Right ventricle myocardium superior (tissue), 1 donor: ENCODE measurements around the gene USPL1. TPM values are rescaled to one million over a fixed set of nuclear protein-coding genes. Genes with fewer than 3 reads are reported as not detected.
A peak's percentile ranks its signal among the peaks of the same experiment; 100 is the strongest.
"Not testable (repeated sequence)": the region's sequence is repeated elsewhere in the genome, so short reads cannot be mapped to it uniquely, and the experiment has no call there.

Source experiments
- ATAC-seq: fragments of 200-7000 bp; cut with Tn5 transposase; one replicate; pipeline ENCODE4 v1.9.1; 2020; ENCODE audit warnings: mild to moderate bottlenecking; ENCODE audit not compliant: poor library complexity
- DNase-seq: peaks from one replicate; pipeline ENCODE4 v3.0.0-alpha.2; 2020
- intact Hi-C: fragments of 100-400 bp; cut with DNase I; formaldehyde crosslinking; loops from one replicate; pipeline ENCODE4 v1.11.2; 2022
- total RNA-seq: library from RNA; stranded (reverse); fragmentation: NEBNext Ultra II Directional; extraction: Animal tissue kit (Norgen Biotek cat#: 25700); gene quantifications from one replicate; pipeline ENCODE4 v1.2.1, GENCODE V29; 2021
- donor health status: DM: no; HTN: yes; CAD: no; lungs with severe emphysema.

Gene USPL1
- total RNA-seq, 1 donor from 2014 or later: 8.8 TPM

- DNase-seq: no peak
- intact Hi-C loops: no loop called here
- no peak for ATAC-seq
These were observed 30.3 kb downstream of the USPL1 start for GRCh38 chr13:30647824-30648521.

DNA sequence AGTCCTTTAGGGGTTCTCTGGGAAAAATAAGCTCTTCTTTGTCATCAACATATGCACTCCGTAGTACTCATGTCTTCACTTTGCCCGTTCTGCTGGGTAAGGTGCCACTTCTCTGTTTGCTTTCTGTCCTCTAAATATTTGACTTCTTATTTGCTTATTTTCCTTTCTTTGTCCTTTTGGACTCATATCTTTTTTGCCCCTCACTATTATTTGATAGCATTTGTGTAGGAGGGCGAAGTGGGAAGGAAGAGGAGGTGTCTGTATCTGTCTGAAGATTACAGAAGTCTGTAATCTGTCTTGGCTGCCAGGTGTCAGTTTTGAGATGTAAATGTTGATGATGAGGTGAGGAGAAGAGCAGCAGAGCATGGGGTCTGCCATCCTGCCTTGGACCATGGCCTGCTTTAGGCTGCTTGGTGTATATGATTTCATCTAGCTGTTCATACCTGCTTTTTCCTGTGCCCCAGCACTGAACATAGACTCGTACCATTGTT lies 30.8 kb downstream of the USPL1 start:
- intact Hi-C loops: no loop called here
- ATAC-seq: no peak
- DNase-seq: no peak

DNA sequence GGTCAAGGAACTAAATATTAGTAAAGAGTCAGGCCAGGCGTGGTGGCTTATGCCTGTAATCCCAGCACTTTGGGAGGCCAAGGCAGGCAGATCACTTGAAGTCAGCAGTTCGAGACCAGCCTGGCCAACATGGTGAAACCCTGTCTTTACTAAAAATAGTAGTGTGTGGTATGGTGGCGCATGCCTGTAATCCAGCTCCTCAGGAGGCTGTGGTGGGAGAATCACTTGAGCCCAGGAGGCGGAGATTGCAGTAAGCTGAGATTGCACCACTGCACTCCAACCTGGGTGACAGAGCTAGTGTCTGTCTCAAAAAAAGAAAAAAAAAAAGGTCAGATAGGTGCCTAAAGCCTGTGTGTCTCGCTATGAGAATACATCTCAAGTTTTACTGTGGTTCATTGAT lies 33.9 kb downstream of the USPL1 start:
- DNase-seq, ATAC-seq, intact Hi-C loops: not testable (repeated sequence)

- intact Hi-C loops: no loop called here
- DNase-seq (no peak), ATAC-seq (no peak)
These were observed 35.1 kb downstream of the USPL1 start for GRCh38 chr13:30652746-30653386.

- no peak for DNase-seq
- intact Hi-C loops: no loop called here
These were observed 36.7 kb downstream of the USPL1 start for GRCh38 chr13:30654430-30654829.

GRCh38 chr13:30656178-30656577 lies 38.5 kb downstream of the USPL1 start:
- intact Hi-C loops: no loop called here
- ATAC-seq (no peak), DNase-seq (no peak)

More at GRCh38 chr13:30654430-30654829, 36.7 kb downstream of the USPL1 start:
- no peak for ATAC-seq

DNA sequence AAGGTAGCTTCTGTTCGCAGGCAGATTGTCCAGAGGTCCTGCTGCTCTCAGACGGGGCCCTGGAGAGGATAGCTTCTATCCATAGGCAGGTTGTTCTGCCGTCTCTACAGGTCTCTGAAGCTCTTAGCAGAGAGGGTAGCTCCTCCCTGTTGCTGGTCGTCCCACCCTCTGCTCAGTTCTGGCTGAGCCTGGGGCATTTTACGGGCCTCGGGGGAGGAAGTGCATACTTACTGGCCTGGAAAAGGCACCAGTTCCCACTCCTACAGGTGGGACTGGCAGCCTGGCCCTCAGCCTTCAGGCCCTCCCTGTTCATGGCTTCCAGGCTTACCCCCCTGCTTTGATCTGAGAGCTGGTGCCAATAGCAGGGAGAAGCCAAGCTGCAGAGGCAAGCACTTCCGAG lies 42.3 kb downstream of the USPL1 start:
- intact Hi-C loops: no loop called here
- ATAC-seq: peak; percentile 30
- no peak for DNase-seq

DNA sequence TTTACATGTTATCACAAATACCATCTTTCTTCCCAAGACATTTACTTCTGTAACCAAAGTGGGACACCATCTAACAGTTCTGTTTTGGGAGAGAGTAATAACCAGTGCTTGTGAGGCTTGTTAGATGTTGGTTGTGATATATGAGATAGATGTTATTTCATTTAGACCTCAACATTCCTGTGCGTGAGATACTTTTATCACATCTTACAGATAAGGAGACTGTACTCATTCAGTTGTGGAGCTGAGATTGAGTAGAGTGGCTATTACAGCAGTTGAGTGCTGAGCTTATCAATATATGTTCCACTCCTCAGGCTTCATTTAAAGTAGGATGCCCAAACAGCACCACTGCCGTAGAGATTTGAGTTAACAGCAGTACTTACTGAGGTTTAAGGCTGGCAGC lies 43.1 kb downstream of the USPL1 start:
- intact Hi-C loops: no loop called here
- ATAC-seq (no peak), DNase-seq (no peak)

- intact Hi-C loops: no loop called here
- DNase-seq (no peak), ATAC-seq (no peak)
These were observed 47.1 kb downstream of the USPL1 start for GRCh38 chr13:30664689-30665275.

DNA sequence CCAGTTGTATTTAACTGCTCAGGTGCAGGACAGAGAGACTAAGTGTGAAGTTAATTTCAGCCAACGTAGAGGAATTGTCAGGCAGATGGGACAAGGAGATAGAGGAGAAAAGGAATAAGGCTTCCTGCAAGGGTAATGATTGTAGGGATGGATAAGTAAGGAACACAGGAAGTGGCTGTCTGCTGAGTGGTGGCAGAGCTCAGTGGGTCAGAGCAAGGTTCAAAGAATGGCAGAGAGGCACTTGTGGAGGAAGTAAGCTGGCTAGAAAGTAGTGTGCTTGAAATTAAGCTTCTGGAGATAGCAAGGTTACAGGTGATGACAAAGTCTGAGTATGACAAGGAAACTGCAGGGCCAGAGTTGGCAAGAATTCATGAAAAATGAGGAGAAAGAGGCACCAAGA lies 47.9 kb downstream of the USPL1 start:
- intact Hi-C loops: no loop called here
- ATAC-seq (no peak), DNase-seq (no peak)

GRCh38 chr13:30666113-30666512 lies 48.4 kb downstream of the USPL1 start:
- DNase-seq (no peak), ATAC-seq (no peak)
- intact Hi-C loops: no loop called here

DNA sequence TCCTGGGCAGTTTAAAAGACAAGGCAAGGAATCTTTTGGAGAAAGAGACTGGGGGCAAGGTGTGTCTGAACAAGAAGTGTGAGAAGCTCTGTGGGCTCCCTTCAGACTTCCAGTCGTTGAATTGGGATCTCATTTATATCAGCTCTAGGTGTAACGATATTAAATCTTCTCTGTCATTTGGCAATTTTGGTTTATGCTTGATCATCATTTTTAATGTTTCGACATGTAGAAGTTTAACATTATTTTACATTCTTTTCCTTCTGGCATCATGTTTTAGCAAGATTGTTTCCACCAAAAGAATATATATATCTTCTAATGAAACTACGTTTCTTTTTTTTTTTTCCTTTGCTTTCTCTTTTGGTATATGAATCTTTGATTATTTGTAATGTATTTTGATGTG lies 49.3 kb downstream of the USPL1 start:
- DNase-seq (no peak), ATAC-seq (no peak)
- intact Hi-C loops: no loop called here

DNA sequence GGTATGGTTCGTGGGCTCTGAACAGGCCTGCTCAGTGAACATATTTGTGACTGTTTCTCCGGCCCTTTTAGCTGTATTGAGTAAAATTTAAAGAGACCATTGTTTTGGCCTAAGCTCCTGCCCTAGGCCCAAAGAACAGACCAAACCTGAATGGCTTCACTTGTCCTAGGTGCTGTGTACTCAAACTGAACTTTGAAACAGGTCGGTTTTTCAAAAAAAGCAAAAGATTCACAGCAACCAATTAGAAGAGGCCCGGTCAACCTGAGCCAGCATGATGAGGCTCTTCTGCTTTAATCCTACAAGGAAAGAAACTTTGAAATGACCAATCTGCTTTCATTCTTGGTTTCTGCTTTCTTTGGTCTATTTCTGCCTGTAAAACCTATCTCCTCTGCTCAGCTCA lies 50.6 kb downstream of the USPL1 start:
- ATAC-seq (no peak), DNase-seq (no peak)
- intact Hi-C loops: no loop called here

- no peak for ATAC-seq
- intact Hi-C loops: loop anchor here (5.0 kb wide), 1 partner anchor 54 kb away; the partner anchor contains the start of gene USPL1
These were observed 53.6 kb downstream of the USPL1 start for GRCh38 chr13:30671271-30671815.

DNA sequence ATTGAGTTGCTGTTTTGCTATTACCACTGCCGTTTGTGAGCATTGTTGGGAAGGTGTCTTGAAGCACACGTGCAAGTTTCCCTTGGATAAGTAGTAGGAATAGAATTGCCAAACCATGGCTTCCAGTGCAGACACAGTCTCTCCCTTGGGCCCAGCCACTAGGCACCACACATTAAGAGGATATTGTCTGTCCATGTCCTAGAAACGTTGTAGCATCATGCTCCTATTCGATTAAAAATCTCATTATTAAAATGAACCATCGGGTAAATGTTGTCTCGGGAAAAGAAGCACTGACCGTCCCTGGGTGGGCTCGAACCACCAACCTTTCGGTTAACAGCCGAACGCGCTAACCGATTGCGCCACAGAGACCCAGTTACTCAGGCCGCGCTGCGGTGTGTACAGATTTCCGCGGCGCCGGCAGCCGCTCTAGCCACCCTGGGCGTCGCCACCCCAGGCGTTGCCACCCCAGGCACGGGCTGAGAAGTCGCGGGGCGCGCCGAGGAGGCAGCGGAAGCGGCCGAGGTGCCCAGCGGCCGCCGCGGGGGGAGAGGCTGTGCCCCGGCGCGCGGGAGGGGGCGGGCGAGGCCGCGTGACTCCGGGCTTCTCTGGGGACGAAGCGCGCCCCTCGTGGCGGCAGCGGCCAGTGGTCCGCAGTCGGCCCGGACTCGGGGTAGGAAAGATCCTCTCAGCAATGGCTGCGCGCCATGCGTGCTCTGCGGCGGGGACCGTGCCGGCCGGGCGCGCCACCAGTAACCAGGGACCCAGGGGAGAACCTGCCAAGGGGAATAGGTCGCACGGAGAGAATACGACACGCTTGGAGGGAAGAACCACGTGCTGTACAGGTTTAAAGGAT lies 56.2 kb downstream of the USPL1 start:
- DNase-seq: peak; percentile 92
- peak; percentile 96 for ATAC-seq
- intact Hi-C loops: loop anchor here (2.0 to 5.0 kb wide), 2 partner anchors 57 to 129 kb away; partner anchors contain the start of gene USPL1

More at GRCh38 chr13:30671271-30671815, 53.6 kb downstream of the USPL1 start:
- no peak for DNase-seq

GRCh38 chr13:30675717-30676116 lies 58.0 kb downstream of the USPL1 start:
- DNase-seq: no peak
- no peak for ATAC-seq
- intact Hi-C loops: loop anchor here (2.0 kb wide), 1 partner anchor 127 kb away; no protein-coding TSS in a partner anchor

DNA sequence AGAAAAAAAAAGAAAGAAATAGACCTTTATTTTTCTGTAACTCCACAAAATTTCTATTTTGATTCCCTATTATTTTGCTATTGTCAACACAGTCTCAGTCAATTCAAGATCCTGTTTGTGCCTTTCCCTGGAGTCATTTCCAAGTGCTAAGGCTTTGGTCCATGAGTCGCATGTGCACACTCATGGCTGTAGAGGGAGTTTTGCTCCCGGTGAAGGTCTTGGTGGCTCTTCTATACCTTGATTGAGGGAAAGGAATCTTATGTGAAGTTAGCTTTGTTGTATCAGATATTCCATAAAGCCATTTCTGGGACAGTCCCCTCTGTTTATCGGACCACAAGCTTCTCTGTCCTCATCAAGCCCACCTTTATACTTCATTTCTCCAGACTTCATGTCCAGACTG lies 59.0 kb downstream of the USPL1 start:
- ATAC-seq (no peak), DNase-seq (no peak)
- intact Hi-C loops: no loop called here

DNA sequence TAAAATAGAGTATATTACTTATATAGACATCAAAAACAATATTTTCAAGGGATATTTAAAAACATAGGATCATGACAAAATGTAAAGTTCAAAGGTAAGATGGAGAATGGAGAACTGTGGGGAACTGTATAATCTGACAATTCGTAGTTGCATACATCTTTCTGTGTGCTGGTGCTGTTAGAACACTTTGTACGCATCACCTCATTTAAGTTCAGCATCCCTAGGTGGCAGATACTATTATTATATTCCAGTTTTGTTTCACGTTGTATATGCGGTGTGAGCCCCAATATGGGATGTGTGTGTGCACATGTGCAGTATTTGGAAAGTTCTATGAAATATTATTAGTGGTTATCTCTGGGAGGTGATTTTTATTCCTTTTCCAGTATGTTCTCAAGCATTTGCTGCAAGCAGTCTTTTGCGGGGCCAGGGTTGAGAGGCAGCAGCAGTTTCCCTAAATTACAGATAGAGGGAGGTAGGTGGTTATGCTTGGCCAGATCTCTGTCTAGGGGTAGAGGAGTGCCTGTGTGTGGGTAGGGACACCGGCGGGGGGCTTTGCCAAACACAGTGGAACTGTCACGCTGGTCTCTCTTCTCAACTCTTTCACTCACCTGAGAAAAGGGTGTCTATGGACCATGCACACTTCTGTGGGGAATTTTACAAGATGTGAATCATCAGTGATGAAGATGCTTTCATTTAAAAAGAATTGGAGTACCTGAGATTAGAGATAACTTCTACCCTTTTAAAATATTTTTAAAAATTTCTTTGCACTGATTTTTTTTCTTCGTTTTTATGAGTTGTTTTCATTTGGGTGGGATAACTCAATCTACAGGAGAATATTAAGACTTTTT lies 62.0 kb downstream of the USPL1 start:
- ATAC-seq (peak; percentile 72), DNase-seq (no peak)
- intact Hi-C loops: no loop called here
